Esophagus (tissue), 2 donors: ENCODE measurements around the gene TTC28. TPM values are rescaled to one million over a fixed set of nuclear protein-coding genes. Genes with fewer than 3 reads are reported as not detected.
"Not testable (repeated sequence)": the region's sequence is repeated elsewhere in the genome, so short reads cannot be mapped to it uniquely, and the experiment has no call there.

Experiments
- H3K27ac ChIP-seq, 2 donors: one replicate each; pipeline ENCODE4 v1.5.1; 2013; ENCODE audit warnings: low read depth in 2 of 2, mild to moderate bottlenecking in 2 of 2, inconsistent platforms in 1 of 2, low read length in 1 of 2, moderate library complexity in 1 of 2
- H3K27me3 ChIP-seq, 2 donors: one replicate each; pipeline ENCODE4 v1.6.1; 2013; ENCODE audit warnings: low read length in 2 of 2, control low read depth in 1 of 2, mild to moderate bottlenecking in 1 of 2; ENCODE audit not compliant: insufficient read depth in 2 of 2, control insufficient read depth in 1 of 2
- H3K36me3 ChIP-seq, 2 donors: one replicate each; pipeline ENCODE4 v1.6.1; 2013; ENCODE audit warnings: low read length in 1 of 2; ENCODE audit not compliant: control insufficient read depth in 2 of 2, insufficient read depth in 2 of 2
- H3K4me1 ChIP-seq, 2 donors: one replicate each; pipeline ENCODE4 v1.6.1; 2013; ENCODE audit warnings: low read length in 1 of 2; ENCODE audit not compliant: control insufficient read depth in 2 of 2, insufficient read depth in 2 of 2
- H3K4me3 ChIP-seq, 2 donors: one replicate each; pipeline ENCODE4 v1.5.1; 2013; ENCODE audit warnings: low read length in 2 of 2, mild to moderate bottlenecking in 2 of 2, low read depth in 1 of 2, moderate library complexity in 1 of 2
- H3K9me3 ChIP-seq, 2 donors: one replicate each; pipeline ENCODE4 v1.6.1; 2013; ENCODE audit warnings: mild to moderate bottlenecking in 2 of 2, low read depth in 1 of 2, low read length in 1 of 2, moderate library complexity in 1 of 2; ENCODE audit not compliant: control insufficient read depth in 2 of 2, insufficient read depth in 1 of 2
- WGBS, 2 donors: extraction: QIAGEN DNeasy Blood & Tissue Kit; methylation state at CpG; one replicate each; pipeline ENCODE4 v1.1.7; 2013; 5-methylcytosine and 5-hydroxymethylcytosine counted together
- polyA plus RNA-seq, 2 donors: library from polyadenylated mRNA; stranded (reverse); fragments of 200-250 nt; gene quantifications; one replicate each; pipeline ENCODE4 v1.2.3, GENCODE V29; 2013
- donor health status: healthy with polysubstance abuse.
- donor health status: Bipolar disorder and iron deficiency.

Gene TTC28
- polyA plus RNA-seq, 2 donors = 1.4 to 2.6 TPM

DNA sequence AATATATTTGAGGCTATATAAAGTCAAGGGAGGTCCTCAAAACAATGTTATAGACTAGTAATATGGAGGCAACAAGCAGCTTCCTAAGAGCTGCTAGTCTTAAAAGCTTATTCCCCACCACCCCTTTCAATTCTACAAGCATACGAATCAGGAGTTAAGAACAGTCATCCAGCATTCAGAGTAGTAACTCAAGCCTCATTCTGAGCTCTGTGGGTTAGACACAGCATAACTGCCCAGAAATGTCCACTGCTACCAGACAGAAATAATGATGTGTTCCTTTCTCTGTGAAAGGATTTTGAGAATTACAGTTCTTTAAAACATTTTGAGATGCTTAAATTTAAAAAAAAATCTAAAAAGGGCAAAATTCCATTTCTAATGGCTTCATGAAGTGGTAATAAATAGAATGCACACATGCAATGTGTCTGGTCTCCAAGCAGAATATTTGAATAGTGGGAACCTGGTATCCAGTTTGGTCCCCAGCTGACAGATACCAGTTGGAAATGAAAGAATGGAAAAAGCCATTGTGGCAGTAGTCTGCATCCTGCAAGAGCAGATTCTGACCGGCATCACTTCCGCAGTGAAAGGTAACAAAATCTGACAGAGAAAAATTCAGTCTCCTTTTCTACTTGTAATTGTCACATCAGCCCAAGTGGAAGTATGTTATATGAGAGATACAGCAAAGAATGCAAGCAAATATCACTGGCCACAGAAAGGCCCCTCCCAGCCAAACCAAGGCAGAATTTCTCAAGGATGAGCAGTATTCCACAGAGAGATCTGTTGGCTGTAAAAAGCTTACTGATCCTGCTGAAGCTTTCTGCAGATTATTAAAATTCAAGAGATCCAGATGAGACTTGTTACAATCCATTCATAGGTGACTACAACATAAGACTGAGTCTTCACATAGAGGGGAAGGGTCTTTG, 449.8 kb downstream of the TTC28 start:
- Histone ChIP-seq H3K4me1 (no peaks in the 10 kb centered on the region), H3K27ac (no peak overlapping the region), H3K27me3 (no peaks in the 10 kb centered on the region), H3K9me3 (no peaks in the 10 kb centered on the region), H3K4me3 (no peak overlapping the region), H3K36me3 (no peaks in the 10 kb centered on the region)
- WGBS, 2 donors = 88 to 95% methylated on average over 3 of the region's 3 CpGs

DNA sequence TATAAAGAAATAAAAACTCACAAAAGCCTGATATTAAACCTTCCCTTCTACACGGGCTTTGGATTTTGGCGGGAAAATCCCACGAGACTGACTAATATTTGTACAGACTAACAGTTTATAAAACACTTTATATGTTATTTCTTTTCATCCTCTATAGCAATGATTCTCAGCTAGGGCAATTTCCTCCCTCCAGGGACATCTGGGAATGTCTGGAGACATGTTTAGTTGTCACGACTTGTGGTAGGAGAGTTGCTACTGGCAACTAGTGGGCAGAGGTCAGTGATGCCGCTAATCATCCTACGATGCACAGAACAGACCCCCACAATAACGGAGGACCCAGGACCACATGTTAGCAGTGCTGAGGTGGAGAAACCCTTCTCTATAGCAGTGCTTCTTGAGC, 455.8 kb downstream of the TTC28 start:
- 65 to 69% methylated on average over 7 of the region's 7 CpGs for WGBS, 2 donors
- Histone ChIP-seq H3K36me3 (no peaks in the 10 kb centered on the region), H3K4me3 (no peak overlapping the region), H3K4me1 (no peaks in the 10 kb centered on the region), H3K27ac (no peak overlapping the region), H3K9me3 (no peaks in the 10 kb centered on the region), H3K27me3 (no peaks in the 10 kb centered on the region)

GRCh38 chr22:28222976-28223745, 456.5 kb downstream of the TTC28 start:
- no peaks in the 10 kb centered on the region for H3K9me3 ChIP-seq
- H3K27ac ChIP-seq = no peak overlapping the region
- H3K4me1 ChIP-seq = no peaks in the 10 kb centered on the region
- H3K36me3 ChIP-seq = no peaks in the 10 kb centered on the region
- H3K27me3 ChIP-seq = no peaks in the 10 kb centered on the region
- WGBS, 2 donors = 66 to 72% methylated on average over 3 of the region's 3 CpGs
- H3K4me3 ChIP-seq = no peak overlapping the region

- Histone ChIP-seq H3K4me1 (no peaks in the 10 kb centered on the region), H3K4me3 (no peak overlapping the region), H3K27me3 (no peaks in the 10 kb centered on the region), H3K27ac (no peak overlapping the region), H3K36me3 (no peaks in the 10 kb centered on the region), H3K9me3 (no peaks in the 10 kb centered on the region)
- WGBS, 2 donors = 80 to 85% methylated on average over 2 of the region's 2 CpGs
These were observed 457.1 kb downstream of the TTC28 start for GRCh38 chr22:28222571-28222970.

DNA sequence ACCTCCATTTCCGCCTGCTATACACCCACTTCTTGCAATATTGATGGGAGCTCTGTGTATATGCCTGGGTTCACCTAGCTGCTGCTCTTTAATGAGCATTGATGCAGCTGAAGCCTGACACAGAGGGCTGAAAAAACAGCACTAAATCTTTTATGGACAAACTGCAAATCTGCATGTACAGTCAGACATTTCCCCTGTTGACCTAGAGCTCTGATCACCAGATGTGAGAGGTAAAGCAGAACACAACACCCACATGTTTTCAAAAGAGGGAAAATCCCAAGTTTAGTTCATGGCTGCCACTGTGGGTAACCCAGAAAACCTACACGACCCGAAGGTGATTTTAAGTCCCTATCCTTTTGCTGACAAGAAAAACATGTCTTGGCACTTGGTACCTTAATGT, 457.6 kb downstream of the TTC28 start:
- H3K4me1 ChIP-seq = no peaks in the 10 kb centered on the region
- no peaks in the 10 kb centered on the region for H3K9me3 ChIP-seq
- H3K27me3 ChIP-seq = no peaks in the 10 kb centered on the region
- no peaks in the 10 kb centered on the region for H3K36me3 ChIP-seq
- H3K4me3 ChIP-seq = no peak overlapping the region
- 51 to 54% methylated on average over 3 of the region's 3 CpGs for WGBS, 2 donors
- no peak overlapping the region for H3K27ac ChIP-seq

DNA sequence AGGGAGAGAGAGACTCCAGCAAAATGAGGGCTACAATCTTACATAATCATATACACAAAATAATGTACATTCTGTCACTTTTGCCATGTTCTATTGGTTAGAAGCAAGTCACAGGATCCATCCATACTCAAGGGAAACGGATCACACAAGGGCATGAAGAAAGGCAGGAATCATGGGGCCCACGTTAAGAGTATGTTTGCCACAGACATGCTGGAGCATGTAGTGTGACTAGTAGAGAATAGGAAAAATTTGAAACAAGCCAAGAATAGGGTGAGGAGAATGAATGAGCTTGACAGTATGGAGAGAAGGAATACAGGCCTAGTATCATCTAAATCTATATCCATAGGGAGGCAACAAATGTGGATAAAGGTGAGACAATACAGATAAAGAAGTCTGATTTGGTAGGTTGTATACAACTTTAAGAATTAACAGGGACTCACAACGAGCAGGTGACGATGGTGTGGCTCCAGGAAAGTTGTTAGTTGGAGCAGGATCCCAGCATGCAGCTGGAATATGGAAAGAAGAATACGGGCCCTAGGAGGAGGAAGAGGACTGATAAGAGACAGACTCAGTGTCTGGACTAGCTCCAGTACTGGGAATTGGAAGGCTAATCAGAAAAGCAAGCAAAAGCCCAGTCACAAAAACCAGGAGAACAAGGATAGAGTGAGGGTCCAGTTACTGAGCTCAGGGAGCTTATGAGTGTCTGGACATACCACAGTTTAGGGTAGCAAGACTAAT, 458.8 kb downstream of the TTC28 start:
- Histone ChIP-seq H3K9me3 (no peaks in the 10 kb centered on the region), H3K27ac (no peak overlapping the region), H3K4me1 (no peaks in the 10 kb centered on the region), H3K4me3 (no peak overlapping the region), H3K36me3 (no peaks in the 10 kb centered on the region), H3K27me3 (no peaks in the 10 kb centered on the region)
- WGBS, 2 donors = 70 to 71% methylated on average over 5 of the region's 5 CpGs

DNA sequence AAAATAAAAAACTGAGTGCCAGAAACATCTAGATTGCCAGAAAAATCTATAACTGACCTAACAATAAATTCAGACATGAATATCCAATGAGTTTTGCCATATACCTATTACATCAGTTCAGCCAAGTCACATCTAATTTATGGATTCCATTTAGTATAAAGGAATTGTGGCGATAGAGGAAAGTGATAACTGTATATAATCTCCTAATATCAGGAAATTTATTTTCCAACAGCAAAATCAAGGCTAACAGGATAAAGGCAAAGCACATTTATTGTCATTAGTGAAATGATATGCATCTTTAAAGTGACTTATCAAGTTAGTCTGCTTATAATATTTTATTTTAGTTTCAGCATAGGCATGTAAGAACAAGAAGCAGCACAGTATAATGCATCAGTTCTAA, 462.4 kb downstream of the TTC28 start:
- Histone ChIP-seq H3K27me3 (no peaks in the 10 kb centered on the region), H3K27ac (no peak overlapping the region), H3K9me3 (no peaks in the 10 kb centered on the region), H3K4me1 (no peaks in the 10 kb centered on the region), H3K36me3 (no peaks in the 10 kb centered on the region), H3K4me3 (no peak overlapping the region)
- 94 to 97% methylated on average over 1 of the region's 1 CpG for WGBS, 2 donors

DNA sequence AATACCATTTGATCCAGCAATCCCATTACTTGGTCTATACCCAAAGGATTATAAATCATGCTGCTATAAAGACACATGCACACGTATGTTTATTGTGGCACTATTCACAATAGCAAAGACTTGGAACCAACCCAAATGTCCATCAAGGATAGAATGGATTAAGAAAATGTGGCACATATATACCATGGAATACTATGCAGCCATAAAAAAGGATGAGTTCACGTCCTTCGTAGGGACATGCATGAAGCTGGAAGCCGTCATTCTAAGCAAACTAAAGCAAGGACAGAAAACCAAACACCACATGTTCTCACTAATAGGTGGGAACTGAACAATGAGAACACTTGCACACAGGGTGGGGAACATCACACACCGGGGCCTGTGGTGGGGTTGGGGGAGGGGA, 464.9 kb downstream of the TTC28 start:
- not testable (repeated sequence) for H3K27me3 ChIP-seq, H3K4me1 ChIP-seq, H3K27ac ChIP-seq, H3K9me3 ChIP-seq, H3K4me3 ChIP-seq, H3K36me3 ChIP-seq
- 93 to 94% methylated on average over 5 of the region's 5 CpGs for WGBS, 2 donors

GRCh38 chr22:28209457-28209856, 470.2 kb downstream of the TTC28 start:
- H3K9me3 ChIP-seq, H3K27me3 ChIP-seq, H3K36me3 ChIP-seq, H3K4me3 ChIP-seq, H3K4me1 ChIP-seq, H3K27ac ChIP-seq: not testable (repeated sequence)
- WGBS, 2 donors = 78 to 79% methylated on average over 6 of the region's 6 CpGs
